H1 (cell line): Measurements from ENCODE around the gene WHAMM. TPM values are rescaled to one million over a fixed set of nuclear protein-coding genes. Genes with fewer than 3 reads are reported as not detected.

Source experiments
- CTCF ChIA-PET: fragments of 300-600 bp; sonication (Branson Sonifier 250); formaldehyde crosslinking; loops from one replicate; lab custom pipeline; 2021; ENCODE audit not compliant: partially characterized antibody; lab: Charles Lee
- POLR2A ChIA-PET: fragments of 300-600 bp; sonication (Branson Sonifier 250); formaldehyde crosslinking; loops from one replicate; lab custom pipeline; 2021; ENCODE audit warnings: inconsistent platforms; ENCODE audit not compliant: partially characterized antibody; lab: Charles Lee
- DNase-seq, 2 experiments: peaks; one replicate each; pipeline versions ENCODE4 v3.0.0 to v3.0.0-alpha.2; 2010 to 2022; ENCODE audit warnings: low spot score in 2 of 2, low read depth in 1 of 2, mixed read lengths in 1 of 2
- FAIRE-seq: peaks from 2 replicates; lab custom pipeline; 2011; peaks lifted over from hg19 to GRCh38; lab: Jason Lieb, UNC
- H2AFZ ChIP-seq: 2 replicates; pipeline ENCODE4 v1.8.1; 2012; ENCODE audit warnings: low read length, inconsistent platforms
- H2AK5ac ChIP-seq: 2 replicates; pipeline ENCODE4 v1.6.1; 2013; ENCODE audit warnings: low read depth, low read length
- H2BK120ac ChIP-seq: replicated peaks from 2 replicates; pipeline ENCODE3; 2013; ENCODE audit warnings: low read depth, low read length, inconsistent platforms
- H2BK12ac ChIP-seq: 2 replicates; pipeline ENCODE4 v1.6.1; 2013; ENCODE audit warnings: low read depth, low read length
- H2BK15ac ChIP-seq: 2 replicates; pipeline ENCODE4 v1.6.1; 2013; ENCODE audit warnings: low read length
- H2BK20ac ChIP-seq: 2 replicates; pipeline ENCODE4 v1.6.1; 2013; ENCODE audit warnings: low read length
- H2BK5ac ChIP-seq: 2 replicates; pipeline ENCODE4 v1.6.1; 2013; ENCODE audit warnings: low read depth, low read length
- H3K14ac ChIP-seq: 2 replicates; pipeline ENCODE4 v1.6.1; 2013; ENCODE audit warnings: inconsistent platforms; ENCODE audit not compliant: insufficient read length
- H3K18ac ChIP-seq: 2 replicates; pipeline ENCODE4 v1.6.1; 2013; ENCODE audit warnings: low read length; ENCODE audit errors: extremely low read depth
- H3K23ac ChIP-seq: 2 replicates; pipeline ENCODE4 v1.6.1; 2013; ENCODE audit warnings: inconsistent platforms; ENCODE audit not compliant: insufficient read length
- H3K23me2 ChIP-seq: 2 replicates; pipeline ENCODE4 v1.6.1; 2013; ENCODE audit warnings: low read depth, low read length
- H3K27ac ChIP-seq: 2 replicates; pipeline ENCODE4 v1.6.1; 2011; ENCODE audit warnings: low read depth, low read length, inconsistent platforms
- H3K27me3 ChIP-seq, 4 experiments: replicated peaks in 1 of 4; 1 replicate in 1 of 4; 2 replicates in 3 of 4; pipeline versions ENCODE4 v1.6.1 to v1.8.1; 2011 to 2013; ENCODE audit warnings: low read length in 3 of 4, mild to moderate bottlenecking in 3 of 4, inconsistent platforms in 2 of 4, mixed read lengths in 2 of 4, moderate library complexity in 1 of 4; ENCODE audit not compliant: control insufficient read depth in 3 of 4, insufficient read depth in 3 of 4; ENCODE audit errors: extremely low read depth in 1 of 4
- H3K36me3 ChIP-seq, 4 experiments: 2 replicates each; pipeline versions ENCODE4 v1.6.1 to v1.8.1; 2011 to 2013; ENCODE audit warnings: mild to moderate bottlenecking in 4 of 4, low read length in 3 of 4, moderate library complexity in 2 of 4, control low read depth in 1 of 4, inconsistent platforms in 1 of 4; ENCODE audit not compliant: insufficient read depth in 4 of 4, control insufficient read depth in 2 of 4
- H3K4ac ChIP-seq: replicated peaks from 2 replicates; pipeline ENCODE3; 2013; ENCODE audit warnings: low read length, low read depth, mixed read lengths, inconsistent platforms; ENCODE audit not compliant: insufficient read length
- H3K4me1 ChIP-seq, 4 experiments: replicated peaks in 1 of 4; 1 replicate in 1 of 4; 2 replicates in 3 of 4; pipeline versions ENCODE4 v1.6.1 to v1.8.1; 2011 to 2013; ENCODE audit warnings: low read length in 3 of 4, inconsistent platforms in 2 of 4, mixed read lengths in 1 of 4; ENCODE audit not compliant: insufficient read depth in 4 of 4, control insufficient read depth in 3 of 4
- H3K4me2 ChIP-seq, 2 experiments: 2 replicates each; pipeline versions ENCODE4 v1.6.1 to v1.8.1; 2011 to 2013; ENCODE audit warnings: low read depth in 2 of 2, low read length in 2 of 2, control low read depth in 1 of 2, inconsistent platforms in 1 of 2, mild to moderate bottlenecking in 1 of 2; ENCODE audit not compliant: insufficient read depth in 1 of 2
- H3K4me3 ChIP-seq, 4 experiments: fragments of 200-600, 300-600 bp in 1 of 4; sonication (generic), shearing (Covaris generic), sonication (Bioruptor Twin) in 1 of 4; 2 replicates each; pipeline versions ENCODE4 v1.5.1 to v1.8.1; 2011 to 2016; ENCODE audit warnings: low read length in 4 of 4, low read depth in 3 of 4, control low read depth in 2 of 4, inconsistent platforms in 2 of 4, mild to moderate bottlenecking in 2 of 4, mixed read lengths in 1 of 4, moderate library complexity in 1 of 4; ENCODE audit not compliant: insufficient read depth in 2 of 4; ENCODE audit errors: extremely low read depth in 1 of 4
- H3K56ac ChIP-seq: replicated peaks from 2 replicates; pipeline ENCODE3; 2013; ENCODE audit warnings: low read depth, mild to moderate bottlenecking, mixed read lengths, low read length, inconsistent platforms; ENCODE audit not compliant: insufficient read length
- H3K79me1 ChIP-seq: 2 replicates; pipeline ENCODE4 v1.6.1; 2013; ENCODE audit warnings: low read depth, low read length, control low read depth
- H3K79me2 ChIP-seq, 2 experiments: 2 replicates each; pipeline versions ENCODE4 v1.6.1 to v1.8.1; 2012 to 2013; ENCODE audit warnings: low read length in 2 of 2, mild to moderate bottlenecking in 2 of 2, inconsistent platforms in 1 of 2; ENCODE audit not compliant: insufficient read depth in 2 of 2, control insufficient read depth in 1 of 2
- H3K9ac ChIP-seq, 4 experiments: replicated peaks in 1 of 4; 1 replicate in 1 of 4; 2 replicates in 3 of 4; pipeline versions ENCODE4 v1.6.1 to v1.8.1; 2011 to 2013; ENCODE audit warnings: low read depth in 3 of 4, low read length in 3 of 4, control low read depth in 2 of 4, mild to moderate bottlenecking in 2 of 4, moderate library complexity in 2 of 4, inconsistent platforms in 1 of 4; ENCODE audit errors: extremely low read depth in 1 of 4
- H3K9me3 ChIP-seq, 2 experiments: 2 replicates each; pipeline versions ENCODE4 v1.6.1 to v1.8.1; 2012 to 2013; ENCODE audit warnings: mild to moderate bottlenecking in 2 of 2, moderate library complexity in 2 of 2, control low read depth in 1 of 2, inconsistent platforms in 1 of 2, low read depth in 1 of 2, low read length in 1 of 2, mixed read lengths in 1 of 2; ENCODE audit not compliant: insufficient read depth in 2 of 2
- H4K20me1 ChIP-seq, 2 experiments: replicated peaks in 1 of 2; 2 replicates each; pipeline versions ENCODE3 to v1.8.1; 2011 to 2013; ENCODE audit warnings: inconsistent platforms in 2 of 2, low read length in 2 of 2, mild to moderate bottlenecking in 1 of 2; ENCODE audit not compliant: insufficient read depth in 2 of 2, control insufficient read depth in 1 of 2
- H4K5ac ChIP-seq: 2 replicates; pipeline ENCODE4 v1.6.1; 2013; ENCODE audit warnings: low read length, low read depth, mixed read lengths, inconsistent platforms; ENCODE audit not compliant: insufficient read length
- H4K8ac ChIP-seq: 2 replicates; pipeline ENCODE4 v1.8.0; 2013; ENCODE audit warnings: mild to moderate bottlenecking, moderate library complexity, low read length, inconsistent platforms; ENCODE audit not compliant: insufficient read depth; ENCODE audit errors: extremely low read depth
- H4K91ac ChIP-seq: replicated peaks from 2 replicates; pipeline ENCODE3; 2013; ENCODE audit warnings: low read length, mixed read lengths, inconsistent platforms; ENCODE audit not compliant: insufficient read length
- EZH2 ChIP-seq: fragments of 200-600 bp; sonication (generic); IDR thresholded peaks from 2 replicates; pipeline ENCODE4 v1.7.1; 2012; ENCODE audit warnings: low read depth, mild to moderate bottlenecking, moderate library complexity, low read length, inconsistent platforms; ENCODE audit not compliant: severe bottlenecking
- FOSL1 ChIP-seq: IDR thresholded peaks from 2 replicates; pipeline ENCODE4 v1.6.1; 2011; ENCODE audit warnings: mild to moderate bottlenecking, low read depth, low read length, moderate library complexity; ENCODE audit not compliant: insufficient read depth
- GTF2F1 ChIP-seq: IDR thresholded peaks from 2 replicates; pipeline ENCODE4 v1.6.1; 2012; ENCODE audit warnings: low read depth, low read length, improper control_type of control experiment, borderline replicate concordance
- KDM1A ChIP-seq: fragments of 200-600, 300-600 bp; sonication (generic); IDR thresholded peaks from 2 replicates; pipeline ENCODE4 v1.7.1; 2016; ENCODE audit warnings: mild to moderate bottlenecking, low read length, borderline replicate concordance
- WGBS, 2 experiments: shearing (Covaris generic) in 1 of 2; methylation state at CpG; one replicate each; pipeline versions ENCODE4 v1.1.6 to v1.1.7; 2013 to 2015; ENCODE audit warnings: low lambda C conversion rate in 2 of 2, mixed read lengths in 2 of 2, inconsistent platforms in 1 of 2, low coverage in 1 of 2, missing lambda C conversion rate in 1 of 2; ENCODE audit not compliant: insufficient replicate concordance in 2 of 2, insufficient coverage in 1 of 2, insufficient read length in 1 of 2; ENCODE audit errors: extremely low coverage in 1 of 2, missing lambda C conversion rate in 1 of 2; 5-methylcytosine and 5-hydroxymethylcytosine counted together
- polyA plus RNA-seq, 7 experiments: library from polyadenylated mRNA; depleted of rRNA in 3 of 7; stranded (reverse) in 5 of 7; unstranded in 2 of 7; fragments of >200 nt in 5 of 7; fragments of 200-250 nt in 2 of 7; gene quantifications; 1 replicate in 5 of 7; 2 replicates in 1 of 7; 4 replicates in 1 of 7; pipeline versions ENCODE4 v1.2.1 to v1.2.3, GENCODE V29; 2011 to 2013; ENCODE audit warnings: missing spikeins in 2 of 7, mixed read lengths in 2 of 7
- total RNA-seq: library from RNA; stranded (reverse); fragmentation: NEBNext Ultra II Directional; extraction: Animal tissue kit (Norgen Biotek cat#: 25700); gene quantifications from 2 replicates; pipeline ENCODE4 v1.2.1, GENCODE V29; 2021

Gene WHAMM
- total and polyA plus RNA-seq, 2 of the 8 experiments (the other 6 are each of a cell fraction or from before 2014, with no cell fraction given), result 1.1 to 3.3 TPM

- no peak overlapping the region for H2BK20ac ChIP-seq
- H3K56ac ChIP-seq, result no peak overlapping the region
- H4K8ac ChIP-seq, result no peak overlapping the region
- H2BK5ac ChIP-seq, result no peak overlapping the region
- no peaks in the 10 kb centered on the region; a peak in 1 of 7 replicates for H3K4me1 ChIP-seq
- ChIA-PET CTCF (interaction anchor here (1.0 kb wide), 1 partner anchor 10 kb away, joined by 3 read pairs; no protein-coding TSS in a partner anchor), POLR2A (interaction anchor here (1.0 kb wide), 1 partner anchor 79 kb away, joined by 4 read pairs; no protein-coding TSS in a partner anchor)
- H3K4me2 ChIP-seq, result no peak overlapping the region
- no peaks in the 10 kb centered on the region for H3K79me2 ChIP-seq
- FAIRE-seq, result no peak
- H3K4me3 ChIP-seq, result no peak overlapping the region
- no peak overlapping the region for H2BK120ac ChIP-seq
- H4K91ac ChIP-seq, result no peak overlapping the region
- no peak overlapping the region for H4K5ac ChIP-seq
- no peaks in the 10 kb centered on the region for H4K20me1 ChIP-seq
- no peaks in the 10 kb centered on the region for H3K27me3 ChIP-seq
- H3K9me3 ChIP-seq, result no peaks in the 10 kb centered on the region
- H3K36me3 ChIP-seq, result no peaks in the 10 kb centered on the region
- no peak overlapping the region for H2BK15ac ChIP-seq
- H3K9ac ChIP-seq, result no peak overlapping the region
- H3K79me1 ChIP-seq, result no peaks in the 10 kb centered on the region
- WGBS, 2 experiments, result 85% methylated on average over 3 of the region's 3 CpGs; no CpG with 5 or more reads in 1 of the 2 experiments
- H2AK5ac ChIP-seq, result no peak overlapping the region
- TF ChIP-seq KDM1A (no peak), EZH2 (no peak), GTF2F1 (no peak), FOSL1 (no peak)
- TF ChIP-seq, all 59 proteins: peak for 0
- Histone ChIP-seq H2BK12ac (no peak overlapping the region), H2AFZ (no peak overlapping the region), H3K4ac (no peak overlapping the region), H3K14ac (no peak overlapping the region), H3K23me2 (no peaks in the 10 kb centered on the region; the same call in 1 of the 2 replicates), H3K23ac (no peak overlapping the region), H3K18ac (no peak overlapping the region), H3K27ac (no peak overlapping the region)
- no peak for DNase-seq
These were observed 34.1 kb downstream of the WHAMM start for GRCh38 chr15:82843566-82843965.
